HCT116 (cell line): ENCODE measurements around the gene CINP. TPM values are rescaled to one million over a fixed set of nuclear protein-coding genes. Genes with fewer than 3 reads are reported as not detected.

ENCODE experiments used
- ATAC-seq: fragments of 200-7000 bp; cut with Tn5 transposase; 2 replicates; pipeline ENCODE4 v1.9.1; 2020; ENCODE audit warnings: mild to moderate bottlenecking, moderate library complexity
- BruUV-seq: library from RNA; stranded (reverse); fragments of 400-500 nt; replicated peaks from 2 replicates; lab custom pipeline; 2021; lab: Mats Ljungman, UMichigan
- CTCF ChIA-PET: fragments of 300-600 bp; sonication (Branson Sonifier 250); formaldehyde crosslinking; loops from one replicate; lab custom pipeline; 2021; ENCODE audit warnings: antibody characterized with exemption; lab: Charles Lee
- POLR2A ChIA-PET: fragments of 300-600, 350-600 bp; sonication (Branson Sonifier 250); formaldehyde crosslinking; loops from one replicate; lab custom pipeline; 2021; ENCODE audit warnings: antibody characterized with exemption; lab: Charles Lee
- RAD21 ChIA-PET, 2 experiments: fragments of 300-600 bp; sonication (Branson Sonifier 250); formaldehyde crosslinking; loops; one replicate each; lab custom pipeline; 2023; ENCODE audit warnings: low total read pairs in 2 of 2; ENCODE audit not compliant: uncharacterized antibody in 2 of 2, unreplicated experiment in 2 of 2, low non-redundant PET in 1 of 2; lab: Charles Lee
- DNase-seq: peaks from one replicate; pipeline ENCODE4 v3.0.0-alpha.2; 2010; ENCODE audit warnings: low read depth, low spot score
- H2AFZ ChIP-seq: fragments of 200-600 bp; shearing (Covaris generic), sonication (generic); 2 replicates; pipeline ENCODE4 v1.6.1; 2017; ENCODE audit warnings: low read depth, mixed run types, mixed read lengths, antibody characterized with exemption, low read length; ENCODE audit not compliant: poor library complexity, severe bottlenecking
- H3K27ac ChIP-seq: 2 replicates; pipeline ENCODE4 v1.5.1; 2012; ENCODE audit warnings: low read depth, low read length
- H3K27me3 ChIP-seq: fragments of 200-600 bp; sonication (generic); 2 replicates; pipeline ENCODE4 v1.6.1; 2016; ENCODE audit warnings: mixed run types, low read length, mixed read lengths; ENCODE audit not compliant: insufficient read depth
- H3K36me3 ChIP-seq, 2 experiments: fragments of 200-500 bp in 1 of 2; fragments of 200-600 bp in 1 of 2; sonication (Bioruptor generic) in 1 of 2; sonication (generic) in 1 of 2; 2 replicates each; pipeline versions ENCODE4 v1.5.1 to v1.6.1; 2014 to 2016; ENCODE audit warnings: low read length in 2 of 2, inconsistent platforms in 1 of 2, mixed read lengths in 1 of 2, mixed run types in 1 of 2; ENCODE audit not compliant: insufficient read depth in 2 of 2, control insufficient read depth in 1 of 2
- H3K4me1 ChIP-seq, 2 experiments: fragments of 200-600 bp in 1 of 2; sonication (generic) in 1 of 2; 2 replicates each; pipeline versions ENCODE4 v1.5.1 to v1.6.1; 2012 to 2017; ENCODE audit warnings: low read length in 2 of 2, inconsistent platforms in 1 of 2, mild to moderate bottlenecking in 1 of 2, mixed read lengths in 1 of 2, mixed run types in 1 of 2, moderate library complexity in 1 of 2; ENCODE audit not compliant: insufficient read depth in 2 of 2, control insufficient read depth in 1 of 2
- H3K4me2 ChIP-seq: fragments of 200-600 bp; sonication (generic); 2 replicates; pipeline ENCODE4 v1.6.1; 2017; ENCODE audit warnings: mixed run types, low read length, mixed read lengths
- H3K4me3 ChIP-seq, 2 experiments: fragments of 200-600 bp in 1 of 2; sonication (generic) in 1 of 2; replicated peaks in 1 of 2; 2 replicates each; pipeline ENCODE4 v1.5.1; 2011 to 2016; ENCODE audit warnings: low read length in 2 of 2, control low read depth in 1 of 2, low read depth in 1 of 2, mild to moderate bottlenecking in 1 of 2, mixed read lengths in 1 of 2, mixed run types in 1 of 2
- H3K79me2 ChIP-seq: fragments of 200-600 bp; sonication (generic); 2 replicates; pipeline ENCODE4 v1.6.1; 2017; ENCODE audit warnings: mild to moderate bottlenecking, mixed run types, low read length, moderate library complexity, mixed read lengths; ENCODE audit not compliant: insufficient read depth
- H3K9ac ChIP-seq: fragments of 200-600 bp; sonication (generic); 2 replicates; pipeline ENCODE4 v1.6.1; 2016; ENCODE audit warnings: low read length, mixed read lengths
- H3K9me2 ChIP-seq: fragments of 200-600 bp; sonication (generic), shearing (Covaris generic); 2 replicates; pipeline ENCODE4 v1.6.1; 2017; ENCODE audit warnings: mixed run types, mild to moderate bottlenecking, moderate library complexity; ENCODE audit not compliant: insufficient read depth
- H3K9me3 ChIP-seq, 2 experiments: fragments of 200-500 bp in 1 of 2; fragments of 200-600 bp in 1 of 2; sonication (Bioruptor generic) in 1 of 2; sonication (generic) in 1 of 2; 2 replicates each; pipeline ENCODE4 v1.6.1; 2014 to 2017; ENCODE audit warnings: low read length in 2 of 2, mixed read lengths in 2 of 2, inconsistent platforms in 1 of 2, low read depth in 1 of 2, mild to moderate bottlenecking in 1 of 2, mixed run types in 1 of 2, moderate library complexity in 1 of 2; ENCODE audit not compliant: control insufficient read depth in 1 of 2, insufficient read depth in 1 of 2
- H4K20me1 ChIP-seq: fragments of 200-600 bp; sonication (generic), shearing (Covaris generic); 2 replicates; pipeline ENCODE4 v1.6.1; 2017; ENCODE audit warnings: mixed run types, mild to moderate bottlenecking, moderate library complexity; ENCODE audit not compliant: insufficient read depth
- EGR1 ChIP-seq: IDR thresholded peaks from 2 replicates; pipeline ENCODE4 v1.6.1; 2012; ENCODE audit warnings: low read depth
- EZH2phosphoT487 ChIP-seq: fragments of 200-600 bp; IDR thresholded peaks from 2 replicates; pipeline ENCODE4 v1.6.1; 2018; ENCODE audit warnings: antibody characterized with exemption, borderline replicate concordance
- JUND ChIP-seq: IDR thresholded peaks from 2 replicates; pipeline ENCODE4 v1.6.1; 2012
- MAX ChIP-seq: IDR thresholded peaks from 2 replicates; pipeline ENCODE4 v1.6.1; 2012
- SRF ChIP-seq: IDR thresholded peaks from 2 replicates; pipeline ENCODE4 v1.6.1; 2012; ENCODE audit warnings: low read depth
- TCF7L2 ChIP-seq: IDR thresholded peaks from 2 replicates; pipeline ENCODE4 v1.7.0; 2011; ENCODE audit warnings: borderline replicate concordance, inconsistent platforms; ENCODE audit not compliant: insufficient read depth, insufficient read length; ENCODE audit errors: extremely low read depth
- YY1 ChIP-seq: IDR thresholded peaks from 2 replicates; pipeline ENCODE4 v1.6.1; 2011; ENCODE audit warnings: low read length, low read depth, moderate library complexity, mild to moderate bottlenecking; ENCODE audit not compliant: insufficient replicate concordance; ENCODE audit errors: extremely low read depth
- ZBTB33 ChIP-seq: IDR thresholded peaks from 2 replicates; pipeline ENCODE4 v1.6.1; 2011; ENCODE audit warnings: mild to moderate bottlenecking, low read length, moderate library complexity; ENCODE audit not compliant: insufficient replicate concordance; ENCODE audit errors: extremely low read depth
- ZFX ChIP-seq: fragments of 450-650 bp; IDR thresholded peaks from 2 replicates; pipeline ENCODE4 v1.6.1; 2017
- ZNF274 ChIP-seq: fragments of 200-500 bp; sonication (Bioruptor generic); IDR thresholded peaks from 2 replicates; pipeline ENCODE4 v1.6.1; 2014; ENCODE audit warnings: mild to moderate bottlenecking, low read depth, low read length, inconsistent platforms
- intact Hi-C: fragments of 100-400 bp; cut with micrococcal nuclease; formaldehyde crosslinking; loops from 2 replicates; pipeline ENCODE4 v1.10.0; 2022
- total RNA-seq: library from RNA; stranded (reverse); gene quantifications from one replicate; pipeline ENCODE4 v1.2.1, GENCODE V29; 2021; ENCODE audit not compliant: unreplicated experiment
- TF ChIP-seq, protein P1 (sequence below), 3 experiments: fragments of 200-600 bp in 1 of 3; sonication (generic) in 1 of 3; IDR thresholded peaks in 2 of 3; conservative IDR thresholded peaks in 1 of 3; 2 replicates each; pipeline ENCODE4 v1.5.1; 2012 to 2017; ENCODE audit warnings: low read depth in 2 of 3, low read length in 2 of 3, antibody characterized with exemption in 1 of 3, borderline replicate concordance in 1 of 3, control low read depth in 1 of 3, mild to moderate bottlenecking in 1 of 3, mixed read lengths in 1 of 3, mixed run types in 1 of 3, moderate library complexity in 1 of 3; ENCODE audit not compliant: insufficient read depth in 1 of 3

CINP gene
- total RNA-seq, 1 experiment from 2014 or later: 49.1 TPM

- H3K4me2 ChIP-seq: no peak overlapping the region
- H3K4me1 ChIP-seq: no peaks in the 10 kb centered on the region
- BruUV-seq: no TSS peak
- RAD21 ChIA-PET: no interaction called here
- CTCF ChIA-PET: no interaction called here
- H3K9ac ChIP-seq: no peak overlapping the region
- no peaks in the 10 kb centered on the region for H3K9me2 ChIP-seq
- H3K9me3 ChIP-seq: no peaks in the 10 kb centered on the region
- no peaks in the 10 kb centered on the region for H3K79me2 ChIP-seq
- no peak overlapping the region for H3K27ac ChIP-seq
- DNase-seq (no peak), ATAC-seq (no peak; the same call in 1 of the 2 replicates)
- POLR2A ChIA-PET: no interaction called here
- peaks cover 10 to 14% of the 10 kb centered on the region in 2 experiments; a peak in 3 of 4 replicates for H3K36me3 ChIP-seq
- H3K27me3 ChIP-seq: no peaks in the 10 kb centered on the region
- intact Hi-C loops: no loop called here
- no peak overlapping the region for H2AFZ ChIP-seq
- no peaks in the 10 kb centered on the region for H4K20me1 ChIP-seq
- no peak overlapping the region for H3K4me3 ChIP-seq
- TF ChIP-seq TCF7L2: no peak
- no peak for TF ChIP-seq YY1
- TF ChIP-seq JUND: no peak
- TF ChIP-seq EGR1: no peak
- no peak for TF ChIP-seq ZBTB33
- no peak for TF ChIP-seq ZNF274
- no peak for TF ChIP-seq MAX
- no peak for TF ChIP-seq SRF
- TF ChIP-seq EZH2phosphoT487: no peak
- TF ChIP-seq, protein P1, sequence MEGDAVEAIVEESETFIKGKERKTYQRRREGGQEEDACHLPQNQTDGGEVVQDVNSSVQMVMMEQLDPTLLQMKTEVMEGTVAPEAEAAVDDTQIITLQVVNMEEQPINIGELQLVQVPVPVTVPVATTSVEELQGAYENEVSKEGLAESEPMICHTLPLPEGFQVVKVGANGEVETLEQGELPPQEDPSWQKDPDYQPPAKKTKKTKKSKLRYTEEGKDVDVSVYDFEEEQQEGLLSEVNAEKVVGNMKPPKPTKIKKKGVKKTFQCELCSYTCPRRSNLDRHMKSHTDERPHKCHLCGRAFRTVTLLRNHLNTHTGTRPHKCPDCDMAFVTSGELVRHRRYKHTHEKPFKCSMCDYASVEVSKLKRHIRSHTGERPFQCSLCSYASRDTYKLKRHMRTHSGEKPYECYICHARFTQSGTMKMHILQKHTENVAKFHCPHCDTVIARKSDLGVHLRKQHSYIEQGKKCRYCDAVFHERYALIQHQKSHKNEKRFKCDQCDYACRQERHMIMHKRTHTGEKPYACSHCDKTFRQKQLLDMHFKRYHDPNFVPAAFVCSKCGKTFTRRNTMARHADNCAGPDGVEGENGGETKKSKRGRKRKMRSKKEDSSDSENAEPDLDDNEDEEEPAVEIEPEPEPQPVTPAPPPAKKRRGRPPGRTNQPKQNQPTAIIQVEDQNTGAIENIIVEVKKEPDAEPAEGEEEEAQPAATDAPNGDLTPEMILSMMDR (IDR thresholded peaks at IDR 0.05 in 2 of 3, conservative IDR thresholded peaks at IDR 0.05 in 1 of 3; ENCODE audit: borderline replicate concordance in 1 of 3, insufficient read depth in 1 of 3, low read depth in 2 of 3, low read length in 2 of 3): no peak
- no peak for TF ChIP-seq ZFX
Measured at GRCh38 chr14:102333795-102334705, 28.6 kb downstream of the CINP start.
